B cell (primary cell): ENCODE results near the gene KCND3. TPM values are rescaled to one million over a fixed set of nuclear protein-coding genes. Genes with fewer than 3 reads are reported as not detected.

ENCODE experiments used
- ATAC-seq: fragments of 200-7000 bp; cut with Tn5 transposase; one replicate; pipeline ENCODE4 v1.10.0; 2021; ENCODE audit warnings: low read depth, mild to moderate bottlenecking, moderate number of reproducible peaks, moderate library complexity
- CTCF ChIA-PET: fragments of 350-600 bp; sonication (Branson Sonifier 250); formaldehyde crosslinking; loops from one replicate; lab custom pipeline; 2021; ENCODE audit warnings: antibody characterized with exemption, inconsistent platforms; lab: Charles Lee
- POLR2A ChIA-PET: fragments of 350-600 bp; sonication (Branson Sonifier 250); formaldehyde crosslinking; loops from one replicate; lab custom pipeline; 2021; ENCODE audit warnings: antibody characterized with exemption; lab: Charles Lee
- DNase-seq: peaks from one replicate; pipeline ENCODE4 v3.0.0; 2013
- H2AFZ ChIP-seq: 2 replicates; pipeline ENCODE4 v1.6.1; 2012; ENCODE audit warnings: mild to moderate bottlenecking, low read depth, low read length; ENCODE audit not compliant: insufficient read depth, poor library complexity, severe bottlenecking
- H3K27ac ChIP-seq, 2 donors: 1 replicate in 1 of 2; 2 replicates in 1 of 2; pipeline ENCODE4 v1.5.1; 2012 to 2013; ENCODE audit warnings: low read length in 2 of 2, mild to moderate bottlenecking in 2 of 2, moderate library complexity in 1 of 2
- H3K27me3 ChIP-seq, 4 experiments: fragments of 200-600 bp in 1 of 4; sonication (generic) in 1 of 4; replicated peaks in 1 of 4; 1 replicate in 2 of 4; 2 replicates in 2 of 4; pipeline versions ENCODE4 v1.6.1 to v1.7.0; 2013 to 2016; ENCODE audit warnings: low read length in 3 of 4, mild to moderate bottlenecking in 2 of 4, mixed read lengths in 1 of 4, moderate library complexity in 1 of 4; ENCODE audit not compliant: insufficient read depth in 4 of 4, control insufficient read depth in 3 of 4; ENCODE audit errors: control extremely low read depth in 1 of 4
- H3K36me3 ChIP-seq, 2 experiments: replicated peaks in 1 of 2; 1 replicate in 1 of 2; 2 replicates in 1 of 2; pipeline versions ENCODE4 v1.6.1 to v1.7.1; 2013; ENCODE audit warnings: low read length in 1 of 2; ENCODE audit not compliant: insufficient read depth in 2 of 2, control insufficient read depth in 1 of 2; ENCODE audit errors: control extremely low read depth in 1 of 2, extremely low read depth in 1 of 2
- H3K4me1 ChIP-seq, 2 donors: fragments of 200-600 bp in 1 of 2; sonication (generic) in 1 of 2; 1 replicate in 1 of 2; 2 replicates in 1 of 2; pipeline versions ENCODE4 v1.5.1 to v1.6.1; 2013 to 2017; ENCODE audit warnings: low read length in 2 of 2; ENCODE audit not compliant: control insufficient read depth in 2 of 2, insufficient read depth in 2 of 2
- H3K4me2 ChIP-seq: replicated peaks from 2 replicates; pipeline ENCODE3; 2012; ENCODE audit warnings: mild to moderate bottlenecking, low read depth, low read length; ENCODE audit not compliant: poor library complexity, severe bottlenecking
- H3K4me3 ChIP-seq, 5 experiments: fragments of 200-600 bp in 1 of 5; sonication (generic) in 1 of 5; 1 replicate in 3 of 5; 2 replicates in 2 of 5; pipeline versions ENCODE4 v1.5.1 to v1.7.0; 2011 to 2016; ENCODE audit warnings: low read length in 4 of 5, mild to moderate bottlenecking in 4 of 5, low read depth in 2 of 5, control low read depth in 1 of 5, moderate library complexity in 1 of 5; ENCODE audit not compliant: insufficient read depth in 1 of 5; ENCODE audit errors: control extremely low read depth in 1 of 5, extremely low read depth in 1 of 5
- H3K79me2 ChIP-seq: fragments of 200-600 bp; sonication (generic); one replicate; pipeline ENCODE4 v1.6.0; 2016; ENCODE audit warnings: low read length; ENCODE audit not compliant: control insufficient read depth, insufficient read depth
- H3K9ac ChIP-seq: fragments of 200-600 bp; sonication (generic); 2 replicates; pipeline ENCODE4 v1.6.1; 2017; ENCODE audit warnings: mild to moderate bottlenecking, low read length, moderate library complexity
- H3K9me3 ChIP-seq, 3 donors: one replicate each; pipeline versions ENCODE4 v1.6.1 to v1.7.1; 2013; ENCODE audit warnings: low read length in 2 of 3; ENCODE audit not compliant: control insufficient read depth in 2 of 3, insufficient read depth in 1 of 3; ENCODE audit errors: control extremely low read depth in 1 of 3
- H4K20me1 ChIP-seq: 2 replicates; pipeline ENCODE4 v1.6.0; 2012; ENCODE audit warnings: mild to moderate bottlenecking, low read length; ENCODE audit not compliant: insufficient read depth, control insufficient read depth, poor library complexity, severe bottlenecking
- H3K27ac Mint-ChIP-seq: one replicate; pipeline ENCODE4 v1.8.0; 2021; ENCODE audit warnings: mixed read lengths
- H3K27me3 Mint-ChIP-seq: one replicate; pipeline ENCODE4 v1.8.0; 2021; ENCODE audit warnings: mixed read lengths
- H3K4me1 Mint-ChIP-seq: one replicate; pipeline ENCODE4 v1.8.0; 2021; ENCODE audit warnings: mixed read lengths
- H3K4me3 Mint-ChIP-seq: one replicate; pipeline ENCODE4 v1.8.0; 2021; ENCODE audit warnings: mixed read lengths
- H3K9me3 Mint-ChIP-seq: one replicate; pipeline ENCODE4 v1.8.0; 2022; ENCODE audit warnings: mixed read lengths; ENCODE audit not compliant: insufficient read depth
- EZH2 ChIP-seq: IDR thresholded peaks from 2 replicates; pipeline ENCODE4 v1.6.1; 2012; ENCODE audit warnings: borderline replicate concordance, low read depth, mild to moderate bottlenecking, moderate library complexity, low read length; ENCODE audit not compliant: insufficient read depth, poor library complexity, severe bottlenecking
- WGBS: methylation state at CpG from one replicate; pipeline ENCODE4 v1.1.5; 2013; ENCODE audit warnings: missing lambda C conversion rate; ENCODE audit not compliant: insufficient coverage; 5-methylcytosine and 5-hydroxymethylcytosine counted together
- intact Hi-C: fragments of 100-400 bp; cut with micrococcal nuclease; formaldehyde crosslinking; loops from one replicate; pipeline ENCODE4 v1.10.0; 2022
- polyA plus RNA-seq: library from polyadenylated mRNA; depleted of rRNA; stranded (reverse); fragments of >200 nt; gene quantifications from 2 replicates; pipeline ENCODE4 v1.2.3, GENCODE V29; 2012
- total RNA-seq, 2 donors: library from RNA; stranded (reverse); fragments of 120-200 nt in 1 of 2; gene quantifications; 1 replicate in 1 of 2; 2 replicates in 1 of 2; pipeline versions ENCODE4 v1.2.3 to v1.2.4, GENCODE V29; 2013 to 2022
- TF ChIP-seq, protein P1 (sequence below): fragments of 200-600 bp; IDR thresholded peaks from one replicate; pipeline ENCODE4 v1.8.0; 2022; ENCODE audit warnings: antibody characterized with exemption, mild to moderate bottlenecking

Gene KCND3
- total and polyA plus RNA-seq, 2 donors (not counting 1 experiment from before 2014, with no cell fraction given) = 0.07 TPM; not detected in 1

DNA sequence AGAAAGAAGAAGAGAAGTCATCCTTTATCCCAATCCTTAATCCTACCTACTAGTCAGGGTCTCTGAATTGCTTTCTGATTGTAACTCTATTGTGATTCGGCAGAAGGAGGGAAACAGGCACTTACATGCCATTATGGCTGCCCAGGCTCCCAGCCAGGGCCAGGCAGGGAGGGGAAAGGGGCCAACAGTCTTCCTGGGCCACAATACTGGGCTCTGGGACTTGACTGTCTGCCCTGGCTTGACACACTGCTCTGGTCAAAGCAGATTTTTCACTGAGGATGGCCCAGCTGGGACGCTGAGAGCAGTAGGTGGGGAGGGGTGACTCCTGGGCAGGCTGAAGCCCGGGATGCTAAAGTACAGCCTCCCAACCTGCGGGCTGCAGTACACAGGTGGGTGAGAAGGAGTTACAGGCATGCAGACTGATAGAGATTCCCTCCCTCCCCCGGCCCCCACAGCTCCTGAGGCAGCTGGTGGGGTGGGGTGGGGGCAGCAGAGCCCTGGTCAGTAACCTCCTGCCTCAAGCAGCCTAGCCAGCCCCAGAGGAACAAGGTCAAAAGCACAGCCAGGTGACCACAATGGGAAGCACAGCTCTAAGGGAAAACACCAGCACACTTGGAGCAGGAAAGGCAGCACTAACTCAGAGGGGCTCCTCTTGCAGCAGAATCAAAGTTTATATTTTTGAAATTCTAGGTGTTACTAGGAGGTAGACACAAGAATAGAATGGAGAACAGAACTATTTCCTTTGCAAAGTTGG is 25.3 kb downstream of the KCND3 start:
- Histone ChIP-seq H3K4me1 (no peaks in the 10 kb centered on the region), H3K4me3 (no peak overlapping the region), H3K9me3 (no peaks in the 10 kb centered on the region), H3K4me2 (no peak overlapping the region), H3K79me2 (no peaks in the 10 kb centered on the region), H3K36me3 (no peaks in the 10 kb centered on the region), H2AFZ (no peak overlapping the region), H3K27me3 (peaks cover 0 to 39% (median 9%) of the 10 kb centered on the region in 4 experiments), H4K20me1 (no peaks in the 10 kb centered on the region), H3K9ac (no peak overlapping the region), H3K27ac (no peak overlapping the region)
- TF ChIP-seq, protein P1, sequence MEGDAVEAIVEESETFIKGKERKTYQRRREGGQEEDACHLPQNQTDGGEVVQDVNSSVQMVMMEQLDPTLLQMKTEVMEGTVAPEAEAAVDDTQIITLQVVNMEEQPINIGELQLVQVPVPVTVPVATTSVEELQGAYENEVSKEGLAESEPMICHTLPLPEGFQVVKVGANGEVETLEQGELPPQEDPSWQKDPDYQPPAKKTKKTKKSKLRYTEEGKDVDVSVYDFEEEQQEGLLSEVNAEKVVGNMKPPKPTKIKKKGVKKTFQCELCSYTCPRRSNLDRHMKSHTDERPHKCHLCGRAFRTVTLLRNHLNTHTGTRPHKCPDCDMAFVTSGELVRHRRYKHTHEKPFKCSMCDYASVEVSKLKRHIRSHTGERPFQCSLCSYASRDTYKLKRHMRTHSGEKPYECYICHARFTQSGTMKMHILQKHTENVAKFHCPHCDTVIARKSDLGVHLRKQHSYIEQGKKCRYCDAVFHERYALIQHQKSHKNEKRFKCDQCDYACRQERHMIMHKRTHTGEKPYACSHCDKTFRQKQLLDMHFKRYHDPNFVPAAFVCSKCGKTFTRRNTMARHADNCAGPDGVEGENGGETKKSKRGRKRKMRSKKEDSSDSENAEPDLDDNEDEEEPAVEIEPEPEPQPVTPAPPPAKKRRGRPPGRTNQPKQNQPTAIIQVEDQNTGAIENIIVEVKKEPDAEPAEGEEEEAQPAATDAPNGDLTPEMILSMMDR = no peak
- TF ChIP-seq EZH2 = no peak
- H3K27me3 Mint-ChIP-seq = peaks cover 50% of the 10 kb centered on the region
- no peaks in the 10 kb centered on the region for H3K9me3 Mint-ChIP-seq
- no peak overlapping the region for H3K27ac Mint-ChIP-seq
- no peak overlapping the region for H3K4me3 Mint-ChIP-seq
- intact Hi-C loops = no loop called here
- POLR2A ChIA-PET = no interaction called here
- DNase-seq = no peak
- CTCF ChIA-PET = no interaction called here
- 73% methylated on average over 2 of the region's 5 CpGs for WGBS
- no peaks in the 10 kb centered on the region for H3K4me1 Mint-ChIP-seq
- no peak for ATAC-seq

DNA sequence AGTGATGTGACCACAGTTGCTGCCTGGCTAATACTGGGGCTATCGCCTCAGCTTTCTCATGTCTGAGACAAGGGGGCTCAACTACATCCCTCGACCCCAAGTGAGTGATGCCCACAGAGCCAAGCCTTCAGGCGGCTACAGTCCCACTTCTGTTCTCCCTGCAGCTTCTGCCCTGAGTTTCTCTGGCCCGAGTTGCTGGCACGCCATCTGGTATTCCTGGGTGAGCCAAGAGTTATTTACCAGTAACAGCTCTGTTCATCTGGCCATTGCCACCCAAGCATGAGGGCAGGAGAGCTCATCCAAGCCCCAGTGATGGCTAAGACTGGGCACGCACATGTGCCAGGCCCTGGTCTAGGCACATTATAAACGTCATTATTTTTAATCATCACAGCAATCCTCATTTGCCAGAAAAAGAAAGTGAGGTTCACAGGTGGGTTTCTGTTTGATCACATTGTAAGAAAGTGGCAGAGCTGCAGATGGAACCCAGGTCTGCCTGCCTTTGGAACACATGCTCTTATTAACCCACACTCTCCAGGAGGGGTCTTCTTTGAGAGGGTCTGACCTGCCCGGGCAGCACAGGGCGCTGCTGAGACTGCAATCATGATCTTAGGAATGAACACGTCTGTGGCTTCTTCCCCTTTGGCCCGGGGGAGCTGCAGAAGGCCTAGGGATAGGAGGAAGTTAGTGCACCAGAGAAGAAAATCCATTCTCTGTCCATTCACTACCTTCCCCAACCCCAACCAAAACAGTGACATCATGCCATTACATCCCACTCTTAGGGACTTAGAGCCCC is 27.5 kb downstream of the KCND3 start:
- Histone ChIP-seq H3K9ac (no peak overlapping the region), H3K36me3 (no peaks in the 10 kb centered on the region), H3K4me3 (no peak overlapping the region), H3K4me1 (no peaks in the 10 kb centered on the region), H3K9me3 (no peaks in the 10 kb centered on the region), H3K27ac (no peak overlapping the region), H3K27me3 (peaks cover 0 to 36% (median 10%) of the 10 kb centered on the region in 4 experiments), H2AFZ (no peak overlapping the region), H3K4me2 (no peak overlapping the region), H4K20me1 (no peaks in the 10 kb centered on the region), H3K79me2 (no peaks in the 10 kb centered on the region)
- 65% methylated on average over 8 of the region's 11 CpGs for WGBS
- Mint-ChIP-seq H3K9me3 (no peaks in the 10 kb centered on the region), H3K4me1 (no peaks in the 10 kb centered on the region), H3K27me3 (peaks cover 42% of the 10 kb centered on the region), H3K27ac (no peak overlapping the region), H3K4me3 (no peak overlapping the region)
- ATAC-seq (no peak), DNase-seq (no peak)
- POLR2A ChIA-PET = no interaction called here
- intact Hi-C loops = no loop called here
- no peak for TF ChIP-seq EZH2
- TF ChIP-seq, protein P1 = no peak
- CTCF ChIA-PET = no interaction called here
